SK-N-SH treated with all-trans-retinoic acid at 6 μM for 48 hours (cell line): ENCODE data around the gene NCKAP5.

Experiments used
- ATAC-seq: fragments of 200-7000 bp; cut with Tn5 transposase; 3 replicates; pipeline ENCODE4 v1.9.1; 2020; ENCODE audit warnings: mild to moderate bottlenecking, moderate library complexity
- ARNTL ChIP-seq: fragments of 450-650 bp; formaldehyde crosslinking; IDR thresholded peaks from 2 replicates; pipeline ENCODE4 v1.5.0; 2020; ENCODE audit warnings: low read depth, mild to moderate bottlenecking, moderate library complexity, borderline replicate concordance
- BACH2 ChIP-seq: fragments of 250-450 bp; sonication (Bioruptor Pico); IDR thresholded peaks from 2 replicates; pipeline ENCODE4 v1.9.0; 2021; ENCODE audit warnings: mild to moderate bottlenecking, borderline replicate concordance
- ESRRG ChIP-seq: fragments of 250-450 bp; sonication (Bioruptor Pico); IDR thresholded peaks from 2 replicates; pipeline ENCODE4 v1.6.1; 2021; ENCODE audit warnings: mild to moderate bottlenecking
- GLIS3 ChIP-seq: fragments of 250-450 bp; sonication (Bioruptor Pico); IDR thresholded peaks from 2 replicates; pipeline ENCODE4 v1.5.0; 2020; ENCODE audit warnings: mild to moderate bottlenecking, moderate library complexity
- ISL1 ChIP-seq: fragments of 250-450 bp; sonication (Bioruptor Pico); IDR thresholded peaks from 2 replicates; pipeline ENCODE4 v2.1.2; 2022; ENCODE audit warnings: mild to moderate bottlenecking, moderate library complexity
- OSR1 ChIP-seq: fragments of 250-450 bp; sonication (Bioruptor Pico); IDR thresholded peaks from 2 replicates; pipeline ENCODE4 v1.8.0; 2022; ENCODE audit warnings: moderate library complexity, mild to moderate bottlenecking, inconsistent platforms
- PPARA ChIP-seq: fragments of 250-450 bp; sonication (Bioruptor Pico); IDR thresholded peaks from 2 replicates; pipeline ENCODE4 v1.5.0; 2020; ENCODE audit warnings: mild to moderate bottlenecking, borderline replicate concordance
- RARB ChIP-seq: fragments of 250-450 bp; sonication (Bioruptor Pico); IDR thresholded peaks from 2 replicates; pipeline ENCODE4 v1.8.0; 2021; ENCODE audit warnings: mild to moderate bottlenecking, moderate library complexity
- SNAI2 ChIP-seq: fragments of 250-450 bp; sonication (Bioruptor Pico); IDR thresholded peaks from 2 replicates; pipeline ENCODE4 v1.5.0; 2020; ENCODE audit warnings: mild to moderate bottlenecking, moderate library complexity
- TOX ChIP-seq: fragments of 250-450 bp; sonication (Bioruptor Pico); IDR thresholded peaks from 2 replicates; pipeline ENCODE4 v1.8.0; 2021; ENCODE audit warnings: mild to moderate bottlenecking, moderate library complexity, borderline replicate concordance
- ZFP3 ChIP-seq: fragments of 250-450 bp; sonication (Bioruptor Pico); IDR thresholded peaks from 2 replicates; pipeline ENCODE4 v1.5.0; 2020; ENCODE audit warnings: mild to moderate bottlenecking, moderate library complexity
- ZFP30 ChIP-seq: fragments of 450-650 bp; formaldehyde crosslinking; IDR thresholded peaks from 2 replicates; pipeline ENCODE4 v1.5.0; 2022; ENCODE audit warnings: mild to moderate bottlenecking, moderate library complexity
- ZNF70 ChIP-seq: fragments of 450-650 bp; formaldehyde crosslinking; IDR thresholded peaks from 2 replicates; pipeline ENCODE4 v1.5.0; 2020; ENCODE audit warnings: mild to moderate bottlenecking, moderate library complexity
- ZNF8 ChIP-seq: fragments of 450-650 bp; formaldehyde crosslinking; IDR thresholded peaks from 2 replicates; pipeline ENCODE4 v1.5.0; 2020; ENCODE audit warnings: mild to moderate bottlenecking, moderate library complexity
- TF ChIP-seq, protein P1 (sequence below): fragments of 250-450 bp; sonication (Bioruptor Pico); IDR thresholded peaks from 2 replicates; pipeline ENCODE4 v1.8.0; 2020; ENCODE audit warnings: mild to moderate bottlenecking, moderate library complexity, borderline replicate concordance
- TF ChIP-seq, protein P2 (sequence below): fragments of 250-450 bp; sonication (Bioruptor Pico); IDR thresholded peaks from 2 replicates; pipeline ENCODE4 v1.5.1; 2020; ENCODE audit warnings: low read depth, mild to moderate bottlenecking, moderate library complexity
- TF ChIP-seq, protein P3 (sequence below): fragments of 250-450 bp; sonication (Bioruptor Pico); IDR thresholded peaks from 2 replicates; pipeline ENCODE4 v1.5.1; 2021; ENCODE audit warnings: mild to moderate bottlenecking, moderate library complexity
- TF ChIP-seq, protein P4 (sequence below): fragments of 250-450 bp; sonication (Bioruptor Pico); IDR thresholded peaks from 2 replicates; pipeline ENCODE4 v1.5.0; 2020; ENCODE audit warnings: mild to moderate bottlenecking, moderate library complexity

NCKAP5 gene

DNA sequence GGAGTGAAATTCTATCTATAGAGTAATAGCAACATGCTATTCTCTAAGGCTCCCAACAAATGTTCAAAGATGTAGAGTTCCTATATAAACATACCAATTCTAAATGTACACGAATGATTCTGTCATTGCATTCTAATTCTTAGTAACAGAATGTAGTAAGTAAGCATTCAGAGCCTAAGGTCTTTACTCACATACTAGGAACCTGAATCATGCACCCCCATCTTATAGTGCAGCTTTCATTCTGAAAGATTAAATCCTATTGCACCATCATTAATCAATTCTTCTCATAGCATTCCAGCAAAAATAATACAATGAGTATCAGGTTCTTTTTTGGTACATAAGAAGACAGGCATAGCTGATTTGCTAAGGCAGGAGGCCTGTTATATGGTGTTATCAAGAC lies 230.0 kb downstream of the NCKAP5 start (continued):
- TF ChIP-seq, protein P1, sequence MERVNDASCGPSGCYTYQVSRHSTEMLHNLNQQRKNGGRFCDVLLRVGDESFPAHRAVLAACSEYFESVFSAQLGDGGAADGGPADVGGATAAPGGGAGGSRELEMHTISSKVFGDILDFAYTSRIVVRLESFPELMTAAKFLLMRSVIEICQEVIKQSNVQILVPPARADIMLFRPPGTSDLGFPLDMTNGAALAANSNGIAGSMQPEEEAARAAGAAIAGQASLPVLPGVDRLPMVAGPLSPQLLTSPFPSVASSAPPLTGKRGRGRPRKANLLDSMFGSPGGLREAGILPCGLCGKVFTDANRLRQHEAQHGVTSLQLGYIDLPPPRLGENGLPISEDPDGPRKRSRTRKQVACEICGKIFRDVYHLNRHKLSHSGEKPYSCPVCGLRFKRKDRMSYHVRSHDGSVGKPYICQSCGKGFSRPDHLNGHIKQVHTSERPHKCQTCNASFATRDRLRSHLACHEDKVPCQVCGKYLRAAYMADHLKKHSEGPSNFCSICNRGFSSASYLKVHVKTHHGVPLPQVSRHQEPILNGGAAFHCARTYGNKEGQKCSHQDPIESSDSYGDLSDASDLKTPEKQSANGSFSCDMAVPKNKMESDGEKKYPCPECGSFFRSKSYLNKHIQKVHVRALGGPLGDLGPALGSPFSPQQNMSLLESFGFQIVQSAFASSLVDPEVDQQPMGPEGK (CRISPR knock-in tag): no peak
- TF ChIP-seq ZNF8 (no peak), RARB (CRISPR knock-in tag) (no peak), PPARA (CRISPR knock-in tag) (no peak), ESRRG (no peak)
- TF ChIP-seq, protein P2, sequence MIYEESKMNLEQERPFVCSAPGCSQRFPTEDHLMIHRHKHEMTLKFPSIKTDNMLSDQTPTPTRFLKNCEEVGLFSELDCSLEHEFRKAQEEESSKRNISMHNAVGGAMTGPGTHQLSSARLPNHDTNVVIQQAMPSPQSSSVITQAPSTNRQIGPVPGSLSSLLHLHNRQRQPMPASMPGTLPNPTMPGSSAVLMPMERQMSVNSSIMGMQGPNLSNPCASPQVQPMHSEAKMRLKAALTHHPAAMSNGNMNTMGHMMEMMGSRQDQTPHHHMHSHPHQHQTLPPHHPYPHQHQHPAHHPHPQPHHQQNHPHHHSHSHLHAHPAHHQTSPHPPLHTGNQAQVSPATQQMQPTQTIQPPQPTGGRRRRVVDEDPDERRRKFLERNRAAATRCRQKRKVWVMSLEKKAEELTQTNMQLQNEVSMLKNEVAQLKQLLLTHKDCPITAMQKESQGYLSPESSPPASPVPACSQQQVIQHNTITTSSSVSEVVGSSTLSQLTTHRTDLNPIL (CRISPR knock-in tag): no peak

DNA sequence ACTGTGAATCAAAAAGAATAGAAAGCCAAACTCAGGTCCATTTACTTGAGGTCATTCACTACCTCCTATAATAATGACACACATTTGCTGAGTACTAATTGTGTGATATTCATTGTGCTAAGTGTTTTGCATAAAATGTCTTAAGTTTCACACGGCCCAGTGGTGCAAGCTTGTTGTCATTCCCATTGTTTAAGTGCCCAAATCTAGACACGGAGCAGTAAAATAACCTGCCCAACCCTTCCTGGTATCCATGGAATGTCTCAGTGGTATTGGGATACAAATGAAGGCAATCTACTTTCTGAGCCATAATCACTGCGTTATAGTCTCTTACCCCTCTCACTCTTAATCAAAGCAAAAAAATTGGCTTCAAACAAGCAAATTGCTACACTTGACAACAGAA lies 233.3 kb downstream of the NCKAP5 start:
- TF ChIP-seq ESRRG: no peak
- no peak for TF ChIP-seq ZNF8
- no peak for TF ChIP-seq ZNF70
- TF ChIP-seq, all 23 proteins: peak for 0
- ATAC-seq: no peak

DNA sequence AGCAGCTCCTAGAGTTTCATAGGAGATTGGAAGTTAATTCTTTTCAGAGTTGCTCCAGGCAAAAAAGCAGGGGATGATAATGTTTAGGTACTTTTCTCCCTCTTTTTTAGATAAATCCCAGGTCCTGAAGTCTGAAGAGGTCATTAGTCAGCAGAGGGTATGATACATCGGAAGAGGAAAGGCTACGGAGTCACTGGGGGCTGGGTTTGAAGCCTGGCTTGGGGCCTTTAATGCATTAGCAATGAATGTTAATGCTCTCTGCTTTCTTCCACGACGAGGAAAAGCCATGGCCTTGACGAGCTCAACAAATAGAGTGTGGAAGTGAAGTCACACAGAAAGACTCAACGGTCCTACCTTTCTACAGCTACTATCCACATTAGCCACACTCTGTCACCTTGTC lies 235.1 kb downstream of the NCKAP5 start:
- no peak for ATAC-seq
- TF ChIP-seq RARB (CRISPR knock-in tag) (no peak), ZFP30 (CRISPR knock-in tag) (no peak), ZNF70 (no peak), ZNF8 (no peak)
- TF ChIP-seq, protein P3, sequence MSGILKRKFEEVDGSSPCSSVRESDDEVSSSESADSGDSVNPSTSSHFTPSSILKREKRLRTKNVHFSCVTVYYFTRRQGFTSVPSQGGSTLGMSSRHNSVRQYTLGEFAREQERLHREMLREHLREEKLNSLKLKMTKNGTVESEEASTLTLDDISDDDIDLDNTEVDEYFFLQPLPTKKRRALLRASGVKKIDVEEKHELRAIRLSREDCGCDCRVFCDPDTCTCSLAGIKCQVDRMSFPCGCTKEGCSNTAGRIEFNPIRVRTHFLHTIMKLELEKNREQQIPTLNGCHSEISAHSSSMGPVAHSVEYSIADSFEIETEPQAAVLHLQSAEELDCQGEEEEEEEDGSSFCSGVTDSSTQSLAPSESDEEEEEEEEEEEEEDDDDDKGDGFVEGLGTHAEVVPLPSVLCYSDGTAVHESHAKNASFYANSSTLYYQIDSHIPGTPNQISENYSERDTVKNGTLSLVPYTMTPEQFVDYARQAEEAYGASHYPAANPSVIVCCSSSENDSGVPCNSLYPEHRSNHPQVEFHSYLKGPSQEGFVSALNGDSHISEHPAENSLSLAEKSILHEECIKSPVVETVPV (CRISPR knock-in tag): no peak
- TF ChIP-seq, protein P4, sequence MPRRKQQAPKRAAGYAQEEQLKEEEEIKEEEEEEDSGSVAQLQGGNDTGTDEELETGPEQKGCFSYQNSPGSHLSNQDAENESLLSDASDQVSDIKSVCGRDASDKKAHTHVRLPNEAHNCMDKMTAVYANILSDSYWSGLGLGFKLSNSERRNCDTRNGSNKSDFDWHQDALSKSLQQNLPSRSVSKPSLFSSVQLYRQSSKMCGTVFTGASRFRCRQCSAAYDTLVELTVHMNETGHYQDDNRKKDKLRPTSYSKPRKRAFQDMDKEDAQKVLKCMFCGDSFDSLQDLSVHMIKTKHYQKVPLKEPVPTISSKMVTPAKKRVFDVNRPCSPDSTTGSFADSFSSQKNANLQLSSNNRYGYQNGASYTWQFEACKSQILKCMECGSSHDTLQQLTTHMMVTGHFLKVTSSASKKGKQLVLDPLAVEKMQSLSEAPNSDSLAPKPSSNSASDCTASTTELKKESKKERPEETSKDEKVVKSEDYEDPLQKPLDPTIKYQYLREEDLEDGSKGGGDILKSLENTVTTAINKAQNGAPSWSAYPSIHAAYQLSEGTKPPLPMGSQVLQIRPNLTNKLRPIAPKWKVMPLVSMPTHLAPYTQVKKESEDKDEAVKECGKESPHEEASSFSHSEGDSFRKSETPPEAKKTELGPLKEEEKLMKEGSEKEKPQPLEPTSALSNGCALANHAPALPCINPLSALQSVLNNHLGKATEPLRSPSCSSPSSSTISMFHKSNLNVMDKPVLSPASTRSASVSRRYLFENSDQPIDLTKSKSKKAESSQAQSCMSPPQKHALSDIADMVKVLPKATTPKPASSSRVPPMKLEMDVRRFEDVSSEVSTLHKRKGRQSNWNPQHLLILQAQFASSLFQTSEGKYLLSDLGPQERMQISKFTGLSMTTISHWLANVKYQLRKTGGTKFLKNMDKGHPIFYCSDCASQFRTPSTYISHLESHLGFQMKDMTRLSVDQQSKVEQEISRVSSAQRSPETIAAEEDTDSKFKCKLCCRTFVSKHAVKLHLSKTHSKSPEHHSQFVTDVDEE: no peak
- TF ChIP-seq, protein P1 (CRISPR knock-in tag): no peak
- TF ChIP-seq, all 23 proteins: peak for 0

DNA sequence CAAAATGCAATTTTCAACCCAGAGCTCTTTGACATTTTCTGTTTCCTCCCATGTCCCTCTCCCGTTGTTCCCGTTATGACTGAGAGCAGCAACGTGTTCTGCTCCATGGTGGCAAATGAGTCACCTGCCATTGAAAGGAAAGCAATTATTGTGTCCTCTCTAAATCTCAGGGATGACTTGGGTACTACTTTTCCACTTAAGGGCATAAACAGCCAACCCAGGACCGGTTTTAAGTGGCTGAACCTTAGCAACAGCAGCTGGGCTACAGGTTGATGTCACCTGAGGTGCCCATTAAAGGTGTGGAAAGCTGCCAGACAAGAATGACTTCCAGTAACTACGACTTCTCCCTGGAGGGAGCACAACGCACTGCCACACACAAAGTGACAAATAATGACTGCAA lies 236.8 kb downstream of the NCKAP5 start:
- no peak for TF ChIP-seq TOX (CRISPR knock-in tag)
- no peak for TF ChIP-seq OSR1
- TF ChIP-seq BACH2 (CRISPR knock-in tag): no peak
- no peak for TF ChIP-seq ARNTL
- no peak for TF ChIP-seq ISL1 (CRISPR knock-in tag)
- TF ChIP-seq SNAI2 (CRISPR knock-in tag): no peak
- TF ChIP-seq, all 23 proteins: peak for 0
- ATAC-seq: no peak

DNA sequence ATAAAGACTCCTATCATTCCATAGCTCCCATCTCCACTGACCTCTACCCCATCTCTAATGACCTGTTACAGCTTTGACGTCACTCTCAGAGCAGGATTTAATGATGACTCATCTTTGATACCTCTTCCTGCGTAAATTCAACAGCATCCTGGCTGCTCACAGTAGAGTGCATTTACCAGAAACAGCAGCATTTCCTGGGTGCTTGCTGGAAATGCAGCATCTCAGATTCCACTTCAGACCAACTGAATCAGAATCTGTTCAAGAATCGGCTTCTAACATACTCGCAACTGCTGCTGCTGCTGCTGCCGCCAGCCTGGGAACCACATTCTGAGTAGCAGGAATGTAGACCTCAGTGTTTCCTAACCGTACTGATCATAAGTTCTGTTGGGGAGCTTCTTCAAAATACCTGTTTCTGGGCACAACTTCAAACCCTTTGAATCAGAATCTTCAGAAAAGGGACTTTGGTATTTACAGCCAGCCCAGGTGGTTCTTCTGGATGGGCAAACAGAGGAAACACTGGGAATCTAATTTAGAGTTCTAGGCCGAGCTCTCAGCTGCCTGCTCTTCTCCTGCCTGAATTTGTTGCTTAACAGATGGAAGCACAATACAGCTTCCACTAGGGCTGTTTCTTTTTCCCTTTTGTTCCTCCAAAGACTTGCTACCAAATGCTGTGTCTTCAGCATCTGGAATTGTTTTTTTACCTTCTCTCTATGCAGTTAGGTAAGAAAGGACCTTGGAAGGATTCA lies 241.4 kb downstream of the NCKAP5 start:
- TF ChIP-seq, protein P2 (CRISPR knock-in tag): 0 out of 2 replicates have a peak, but pooled peaks have one; percentile 16
- TF ChIP-seq GLIS3 (no peak), ZFP3 (CRISPR knock-in tag) (peak; percentile 45; the same call in 1 of the 2 replicates)
- no peak for ATAC-seq
